Measurements from ENCODE around the gene TWIST1.

- no peak for TF ChIP-seq EZH2 (IDR thresholded peaks at IDR 0.05; ENCODE audit: borderline replicate concordance, low read depth, low read length, severe bottlenecking)
- no peak for TF ChIP-seq CTCF (IDR thresholded peaks at IDR 0.05; ENCODE audit: borderline replicate concordance, extremely low read depth, low read length, poor library complexity, severe bottlenecking)
Measured at GRCh38 chr7:19161671-19162070, 44.2 kb upstream of the TWIST1 start.
